Measurements from ENCODE around the gene COL25A1. TPM values are rescaled to one million over a fixed set of nuclear protein-coding genes. Genes with fewer than 3 reads are reported as not detected.

Gene COL25A1
- total RNA-seq, result 1.3 and 1.8 TPM in 2 replicates
- long read RNA-seq, partial matches to known transcripts, result 0 of 1 reads
- long read RNA-seq, other reads (novel, unspliced or antisense), result 1 of 1 reads

GRCh38 chr4:109302361-109303139 is at the start of gene COL25A1:
Gene COL25A1, minus strand, starts transcription at chr4:109302658.
- DNase-seq (ENCODE audit: extremely low spot score, unreplicated experiment), result peak; percentile 84
- Mint-ChIP-seq H3K4me3 (ENCODE audit: unreplicated experiment) (peak within 1 kb of the TSS; percentile 78), H3K4me1 (ENCODE audit: unreplicated experiment) (peaks cover 10% of the 10 kb centered on the region), H3K27me3 (ENCODE audit: unreplicated experiment) (peaks cover 47% of the 10 kb centered on the region), H3K36me3 (ENCODE audit: unreplicated experiment) (no peaks in the 10 kb centered on the region), H3K27ac (ENCODE audit: unreplicated experiment) (peak within 1 kb of the TSS; percentile 5), H3K9me3 (ENCODE audit: unreplicated experiment) (no peaks in the 10 kb centered on the region)
- TF ChIP-seq, protein P1, sequence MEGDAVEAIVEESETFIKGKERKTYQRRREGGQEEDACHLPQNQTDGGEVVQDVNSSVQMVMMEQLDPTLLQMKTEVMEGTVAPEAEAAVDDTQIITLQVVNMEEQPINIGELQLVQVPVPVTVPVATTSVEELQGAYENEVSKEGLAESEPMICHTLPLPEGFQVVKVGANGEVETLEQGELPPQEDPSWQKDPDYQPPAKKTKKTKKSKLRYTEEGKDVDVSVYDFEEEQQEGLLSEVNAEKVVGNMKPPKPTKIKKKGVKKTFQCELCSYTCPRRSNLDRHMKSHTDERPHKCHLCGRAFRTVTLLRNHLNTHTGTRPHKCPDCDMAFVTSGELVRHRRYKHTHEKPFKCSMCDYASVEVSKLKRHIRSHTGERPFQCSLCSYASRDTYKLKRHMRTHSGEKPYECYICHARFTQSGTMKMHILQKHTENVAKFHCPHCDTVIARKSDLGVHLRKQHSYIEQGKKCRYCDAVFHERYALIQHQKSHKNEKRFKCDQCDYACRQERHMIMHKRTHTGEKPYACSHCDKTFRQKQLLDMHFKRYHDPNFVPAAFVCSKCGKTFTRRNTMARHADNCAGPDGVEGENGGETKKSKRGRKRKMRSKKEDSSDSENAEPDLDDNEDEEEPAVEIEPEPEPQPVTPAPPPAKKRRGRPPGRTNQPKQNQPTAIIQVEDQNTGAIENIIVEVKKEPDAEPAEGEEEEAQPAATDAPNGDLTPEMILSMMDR (IDR thresholded peaks at IDR 0.05), result no peak

- Mint-ChIP-seq H3K4me1 (ENCODE audit: unreplicated experiment) (no peaks in the 10 kb centered on the region), H3K36me3 (ENCODE audit: unreplicated experiment) (no peaks in the 10 kb centered on the region), H3K27me3 (ENCODE audit: unreplicated experiment) (peaks cover 25% of the 10 kb centered on the region), H3K4me3 (ENCODE audit: unreplicated experiment) (no peak overlapping the region), H3K27ac (ENCODE audit: unreplicated experiment) (no peak overlapping the region), H3K9me3 (ENCODE audit: unreplicated experiment) (peaks cover 15% of the 10 kb centered on the region)
- DNase-seq (ENCODE audit: extremely low spot score, unreplicated experiment), result no peak
- TF ChIP-seq, protein P1 (IDR thresholded peaks at IDR 0.05), result no peak
Observed at GRCh38 chr4:109350121-109350520, 47.7 kb upstream of the COL25A1 start.

GRCh38 chr4:109334129-109335105 is 32.0 kb upstream of the COL25A1 start:
- H3K9me3 Mint-ChIP-seq (ENCODE audit: unreplicated experiment), result no peaks in the 10 kb centered on the region
- peaks cover 2% of the 10 kb centered on the region for H3K27me3 Mint-ChIP-seq (ENCODE audit: unreplicated experiment)
- no peaks in the 10 kb centered on the region for H3K36me3 Mint-ChIP-seq (ENCODE audit: unreplicated experiment)
- H3K4me1 Mint-ChIP-seq (ENCODE audit: unreplicated experiment), result no peaks in the 10 kb centered on the region
- TF ChIP-seq, protein P1 (IDR thresholded peaks at IDR 0.05), result no peak
- DNase-seq (ENCODE audit: extremely low spot score, unreplicated experiment), result no peak
- H3K4me3 Mint-ChIP-seq (ENCODE audit: unreplicated experiment), result no peak overlapping the region
- no peak overlapping the region for H3K27ac Mint-ChIP-seq (ENCODE audit: unreplicated experiment)

GRCh38 chr4:109332926-109333464 is 30.5 kb upstream of the COL25A1 start:
- H3K36me3 Mint-ChIP-seq (ENCODE audit: unreplicated experiment), result no peaks in the 10 kb centered on the region
- H3K4me3 Mint-ChIP-seq (ENCODE audit: unreplicated experiment), result no peak overlapping the region
- H3K9me3 Mint-ChIP-seq (ENCODE audit: unreplicated experiment), result no peaks in the 10 kb centered on the region
- H3K4me1 Mint-ChIP-seq (ENCODE audit: unreplicated experiment), result no peaks in the 10 kb centered on the region
- TF ChIP-seq, protein P1 (IDR thresholded peaks at IDR 0.05), result peak; percentile 10
- no peak overlapping the region for H3K27ac Mint-ChIP-seq (ENCODE audit: unreplicated experiment)
- peaks cover 2% of the 10 kb centered on the region for H3K27me3 Mint-ChIP-seq (ENCODE audit: unreplicated experiment)
- DNase-seq (ENCODE audit: extremely low spot score, unreplicated experiment), result no peak
